ENCODE results near the gene C3orf49.

- TF ChIP-seq, protein P1, sequence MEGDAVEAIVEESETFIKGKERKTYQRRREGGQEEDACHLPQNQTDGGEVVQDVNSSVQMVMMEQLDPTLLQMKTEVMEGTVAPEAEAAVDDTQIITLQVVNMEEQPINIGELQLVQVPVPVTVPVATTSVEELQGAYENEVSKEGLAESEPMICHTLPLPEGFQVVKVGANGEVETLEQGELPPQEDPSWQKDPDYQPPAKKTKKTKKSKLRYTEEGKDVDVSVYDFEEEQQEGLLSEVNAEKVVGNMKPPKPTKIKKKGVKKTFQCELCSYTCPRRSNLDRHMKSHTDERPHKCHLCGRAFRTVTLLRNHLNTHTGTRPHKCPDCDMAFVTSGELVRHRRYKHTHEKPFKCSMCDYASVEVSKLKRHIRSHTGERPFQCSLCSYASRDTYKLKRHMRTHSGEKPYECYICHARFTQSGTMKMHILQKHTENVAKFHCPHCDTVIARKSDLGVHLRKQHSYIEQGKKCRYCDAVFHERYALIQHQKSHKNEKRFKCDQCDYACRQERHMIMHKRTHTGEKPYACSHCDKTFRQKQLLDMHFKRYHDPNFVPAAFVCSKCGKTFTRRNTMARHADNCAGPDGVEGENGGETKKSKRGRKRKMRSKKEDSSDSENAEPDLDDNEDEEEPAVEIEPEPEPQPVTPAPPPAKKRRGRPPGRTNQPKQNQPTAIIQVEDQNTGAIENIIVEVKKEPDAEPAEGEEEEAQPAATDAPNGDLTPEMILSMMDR (IDR thresholded peaks at IDR 0.05): no peak
- no peak for TF ChIP-seq POLR2A (IDR thresholded peaks at IDR 0.05; ENCODE audit: low read depth)
Measured at GRCh38 chr3:63860776-63861175, 41.7 kb downstream of the C3orf49 start.

All from esophagus muscularis mucosa (tissue), 3 donors.